ENCODE data around the gene PHC2.

Gene PHC2

DNA sequence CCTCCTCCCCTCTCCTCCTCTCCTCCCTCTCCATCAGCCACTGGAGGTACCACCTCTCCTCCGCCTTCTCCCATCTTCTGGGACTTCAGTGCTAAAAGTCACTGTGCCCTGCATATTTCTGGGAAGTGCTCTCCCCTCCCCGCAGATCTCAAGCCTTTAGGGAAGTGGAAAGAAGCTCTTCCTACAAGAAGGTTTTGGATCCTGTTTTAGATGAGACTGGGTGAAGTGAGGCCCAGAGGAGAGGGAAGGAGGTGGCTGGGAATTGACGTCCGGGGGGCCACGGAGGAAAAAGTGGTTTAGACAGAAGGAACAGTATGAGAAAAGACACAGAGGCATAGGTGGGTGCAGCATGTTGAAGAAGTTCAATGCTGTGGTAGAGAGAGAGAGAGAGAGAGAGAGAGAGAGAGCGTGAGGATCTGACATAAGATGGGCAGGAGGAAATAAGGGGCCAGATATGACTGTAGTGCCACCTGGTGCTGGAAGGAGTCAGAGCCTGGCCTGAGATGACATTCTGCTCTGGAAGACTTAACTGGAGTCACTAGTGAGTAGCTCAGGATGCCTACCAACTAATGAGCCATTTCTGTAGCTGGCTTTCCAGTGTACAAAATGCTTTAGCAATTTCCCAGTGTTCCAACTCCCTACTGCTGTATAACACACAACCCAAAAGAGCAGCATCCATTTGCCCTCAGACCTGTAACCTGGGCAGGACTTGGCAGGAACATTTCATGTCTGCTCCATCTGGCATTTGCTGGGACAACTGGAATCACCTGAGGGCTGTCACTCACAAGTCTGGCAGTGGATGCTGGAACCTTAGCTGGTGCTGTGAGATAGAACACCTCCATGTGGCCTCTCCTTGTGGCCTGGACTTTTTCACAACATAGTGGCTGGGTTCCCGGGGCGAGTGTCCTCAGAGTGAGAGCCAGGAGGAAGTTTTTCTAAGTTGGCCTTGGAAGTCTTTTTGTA lies 24.9 kb upstream of the PHC2 start:
- DNase-seq (ENCODE audit: low read depth in 2 of 2), result peak in 1 of 2 donors; percentile 14

DNA sequence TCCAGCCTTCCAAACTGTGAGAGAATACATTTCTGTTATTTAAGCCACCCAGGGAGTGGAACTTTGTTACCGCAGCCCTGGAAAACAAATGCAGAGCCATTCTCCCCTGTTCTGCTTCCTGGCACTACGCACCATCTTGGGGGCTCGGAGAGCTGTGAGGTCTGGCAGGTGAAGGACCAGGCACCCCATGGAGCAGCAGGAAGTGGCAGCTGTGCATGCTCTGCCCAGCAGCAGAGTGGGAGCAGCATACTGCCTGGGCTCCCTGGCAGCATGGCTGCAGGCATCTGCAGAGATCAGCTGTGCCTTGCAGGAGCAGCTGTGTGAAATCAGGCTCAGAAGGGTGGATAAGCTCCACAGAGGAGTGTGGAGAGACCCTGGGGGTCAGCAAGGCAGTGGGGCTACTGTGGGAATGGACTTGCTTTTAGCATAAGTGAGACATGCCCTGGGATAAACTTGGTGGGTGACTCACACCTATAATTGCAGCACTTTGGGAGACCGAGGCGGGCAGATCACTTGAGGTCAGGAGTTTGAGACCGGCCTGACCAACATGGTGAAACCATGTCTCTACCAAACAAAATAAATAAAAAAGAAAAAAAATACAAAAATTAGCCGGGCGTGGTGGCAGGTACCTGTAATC lies 23.9 kb upstream of the PHC2 start:
- no peak for DNase-seq (ENCODE audit: low read depth in 2 of 2)

DNA sequence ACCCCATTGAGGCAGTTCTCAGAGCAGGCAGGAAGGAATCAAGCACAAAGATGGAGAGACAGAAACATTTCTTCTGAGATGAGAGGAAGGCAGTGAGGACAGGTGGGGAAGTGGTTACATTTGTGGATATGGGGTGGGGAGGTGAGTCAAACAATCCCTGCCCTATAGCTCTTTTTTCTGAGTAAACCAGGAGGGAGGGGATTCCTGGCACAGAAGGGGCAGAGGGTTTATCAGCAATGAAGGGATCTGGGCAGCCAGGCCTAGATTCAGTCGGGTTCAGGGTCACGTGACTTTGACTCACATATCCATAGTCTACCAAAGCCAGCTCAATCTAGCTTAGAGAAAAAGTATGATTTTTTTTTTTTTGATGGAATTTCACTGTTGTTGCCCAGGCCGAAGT lies 15.7 kb upstream of the PHC2 start:
- no peak for DNase-seq (ENCODE audit: low read depth in 2 of 2)

DNA sequence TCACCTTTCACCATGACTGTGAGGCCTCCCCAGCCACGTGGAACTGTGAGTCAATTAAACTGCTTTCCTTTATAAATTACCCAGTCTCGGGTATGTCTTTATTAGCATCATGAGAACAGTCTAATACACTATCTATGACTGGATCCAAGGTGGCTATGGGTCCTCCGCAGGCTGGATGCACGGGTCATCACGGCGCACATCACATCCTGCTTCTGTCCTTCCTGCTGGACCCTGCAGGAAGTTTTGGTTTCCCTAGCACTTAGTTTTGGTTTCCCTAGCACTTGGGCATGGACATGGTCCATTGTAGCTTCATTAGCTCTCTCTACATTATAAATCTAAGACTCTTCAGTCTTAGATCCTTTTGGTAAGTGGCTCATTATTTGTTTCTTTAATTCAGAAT lies 14.2 kb upstream of the PHC2 start:
- DNase-seq (ENCODE audit: low read depth in 2 of 2), result no peak

DNA sequence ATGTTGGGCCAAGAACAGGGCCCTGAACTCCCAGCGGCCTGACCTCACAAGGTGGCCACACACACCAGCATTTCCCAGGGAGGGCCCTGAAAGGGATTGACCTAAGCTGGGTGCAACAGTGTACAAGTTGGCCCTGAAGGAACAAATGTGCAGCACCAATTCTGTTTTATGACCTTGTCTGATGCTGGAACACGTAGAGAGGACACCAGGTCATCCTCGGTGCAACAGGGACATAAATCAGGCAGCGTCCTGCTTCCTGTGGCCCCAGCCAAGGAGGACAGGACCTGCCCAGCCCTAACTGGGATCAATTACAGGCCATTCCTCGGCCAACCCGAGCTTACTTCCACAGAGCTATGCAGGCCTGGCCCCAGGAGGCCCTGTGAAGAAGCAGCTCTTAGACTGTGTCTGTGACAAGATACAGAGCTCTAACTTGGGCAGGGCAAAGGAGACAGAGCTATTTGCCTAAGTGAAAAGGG lies 12.8 kb upstream of the PHC2 start:
- DNase-seq (ENCODE audit: low read depth in 2 of 2), result no peak

DNA sequence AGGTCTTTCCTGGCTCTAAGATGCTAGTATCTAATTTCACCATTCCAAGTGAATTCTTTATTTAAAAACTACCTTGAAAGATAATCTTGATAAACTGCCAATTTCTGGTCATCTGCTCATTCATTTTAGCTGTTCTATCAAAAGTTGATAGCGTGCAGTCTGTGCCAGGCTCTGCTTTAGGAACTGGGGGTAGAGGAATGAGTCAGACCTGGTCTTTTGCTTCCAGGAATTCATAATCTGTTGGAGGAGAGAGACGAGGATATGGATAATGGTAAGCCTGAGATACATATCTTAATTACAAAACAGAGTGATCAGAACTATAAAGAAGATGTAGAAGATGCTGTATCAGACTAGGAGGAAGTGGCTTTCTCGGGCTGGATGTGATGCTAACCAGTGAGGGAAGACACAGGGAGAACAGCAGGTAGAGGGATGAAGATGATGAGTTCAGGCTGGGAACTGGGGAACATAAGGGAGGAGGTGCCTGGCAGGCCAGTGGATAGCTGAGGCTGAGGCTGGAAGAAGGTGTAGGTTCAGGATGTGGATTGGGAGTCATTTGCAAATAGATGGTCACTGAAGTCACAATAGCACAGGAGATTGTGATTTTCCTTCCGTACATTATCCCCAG lies 12.3 kb upstream of the PHC2 start:
- DNase-seq (ENCODE audit: low read depth in 2 of 2), result no peak

DNA sequence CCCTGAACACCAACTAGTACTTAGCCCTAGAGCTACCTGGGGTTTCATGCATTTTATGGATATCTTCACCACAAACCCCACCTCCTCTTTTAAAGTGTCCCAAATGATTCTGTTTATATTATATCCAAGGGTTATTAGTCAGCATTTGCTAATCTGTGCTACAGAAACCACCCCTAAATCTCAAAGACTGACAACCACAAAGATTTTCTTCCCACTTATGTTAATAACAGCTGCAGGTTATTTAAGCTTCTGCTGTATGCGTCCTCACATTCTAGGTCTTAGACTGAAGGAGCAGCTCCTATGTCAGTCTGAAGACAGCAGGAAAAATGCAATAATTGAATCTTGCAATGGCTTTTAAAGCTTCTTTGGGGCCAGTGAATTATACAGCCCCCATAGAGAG lies 11.2 kb upstream of the PHC2 start:
- no peak for DNase-seq (ENCODE audit: low read depth in 2 of 2)

DNA sequence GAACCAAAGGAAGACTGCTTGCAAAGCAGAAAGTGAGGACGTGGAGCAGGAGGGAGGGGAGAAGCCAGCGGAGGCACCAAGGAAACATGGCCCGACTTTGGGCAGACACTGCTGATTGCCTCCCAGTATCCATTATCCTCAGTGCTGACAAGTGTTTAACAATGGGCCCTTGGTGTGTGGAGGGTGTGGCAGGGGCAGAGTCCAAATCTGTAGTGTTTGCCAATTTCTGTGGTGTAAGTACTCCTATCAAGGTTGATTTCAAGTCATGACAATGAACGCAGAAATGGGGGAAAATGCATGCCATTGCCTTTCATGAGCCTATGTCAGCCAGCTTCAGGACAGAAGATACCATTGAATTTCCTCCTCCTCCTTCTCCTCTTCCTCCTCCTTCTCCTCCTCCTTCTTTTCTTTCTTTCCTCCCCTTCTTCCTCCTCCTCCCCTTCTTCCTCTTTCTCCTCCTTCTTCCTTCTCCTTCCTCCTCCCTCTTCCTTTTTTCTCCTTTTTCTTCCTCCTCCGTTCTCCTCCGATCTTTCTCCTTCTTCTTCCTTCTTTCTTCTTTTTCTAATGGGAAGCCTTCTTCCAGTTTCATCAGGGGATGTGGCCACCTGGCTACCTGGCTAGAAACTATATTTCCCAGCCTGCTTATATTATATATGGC lies 10.3 kb upstream of the PHC2 start:
- no peak for DNase-seq (ENCODE audit: low read depth in 2 of 2)

DNA sequence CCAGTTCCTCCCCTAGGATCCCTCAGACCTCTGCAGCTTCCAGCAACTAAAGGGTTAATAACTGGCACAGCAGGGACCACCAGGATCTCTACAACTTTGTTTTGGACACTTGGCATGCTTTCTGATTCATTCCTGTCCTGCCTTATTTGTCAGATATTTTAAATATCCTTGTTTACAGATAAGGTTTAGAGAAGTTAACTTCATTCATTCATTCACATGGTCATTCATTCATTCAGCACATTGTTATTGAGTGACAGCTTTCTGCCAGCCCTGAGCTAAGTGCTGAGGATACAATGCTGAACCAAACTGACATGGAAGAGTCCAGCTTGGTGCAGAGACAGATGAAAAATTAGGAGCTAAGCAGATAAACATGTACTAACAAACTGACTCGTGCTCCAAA lies 8.8 kb upstream of the PHC2 start:
- no peak for DNase-seq (ENCODE audit: low read depth in 2 of 2)

DNA sequence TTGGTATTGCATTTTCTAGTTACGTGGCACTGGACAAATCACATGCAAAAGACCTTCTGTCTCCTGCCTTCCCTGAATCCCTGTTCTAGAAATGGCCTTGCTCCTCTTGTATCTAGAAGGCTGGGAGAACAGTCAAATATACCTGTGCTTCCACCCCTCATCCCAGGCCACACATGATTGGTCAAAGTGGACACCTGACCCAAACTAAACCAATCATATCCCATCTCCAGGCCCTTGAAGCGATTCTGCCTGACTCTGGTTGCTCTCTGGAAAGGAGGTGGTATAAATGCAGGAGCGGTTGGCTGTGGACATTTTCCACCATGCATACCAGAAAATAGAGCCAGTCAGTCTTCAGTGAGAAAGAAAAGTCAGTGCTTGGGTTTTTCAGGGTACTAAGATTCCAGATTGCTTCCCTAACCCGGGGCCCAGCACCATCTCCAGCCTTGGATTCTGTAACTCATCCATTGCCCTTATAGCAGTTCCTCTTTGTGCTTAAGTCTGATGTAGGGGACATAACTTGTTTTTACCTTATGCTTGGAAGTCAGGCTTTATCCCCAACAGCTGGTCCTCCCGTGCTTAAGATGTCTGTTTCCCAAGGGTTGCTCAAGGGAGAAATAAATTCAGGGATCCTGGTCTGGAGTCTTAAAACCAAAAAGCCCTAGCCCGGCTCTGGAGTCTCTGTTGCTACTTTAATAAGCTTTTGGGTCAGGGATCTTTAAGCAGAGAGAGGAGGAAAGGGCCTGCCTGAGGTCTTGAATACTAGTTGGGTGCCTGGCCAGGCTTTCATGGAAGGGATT lies 7.7 kb upstream of the PHC2 start:
- no peak for DNase-seq (ENCODE audit: low read depth in 2 of 2)

DNA sequence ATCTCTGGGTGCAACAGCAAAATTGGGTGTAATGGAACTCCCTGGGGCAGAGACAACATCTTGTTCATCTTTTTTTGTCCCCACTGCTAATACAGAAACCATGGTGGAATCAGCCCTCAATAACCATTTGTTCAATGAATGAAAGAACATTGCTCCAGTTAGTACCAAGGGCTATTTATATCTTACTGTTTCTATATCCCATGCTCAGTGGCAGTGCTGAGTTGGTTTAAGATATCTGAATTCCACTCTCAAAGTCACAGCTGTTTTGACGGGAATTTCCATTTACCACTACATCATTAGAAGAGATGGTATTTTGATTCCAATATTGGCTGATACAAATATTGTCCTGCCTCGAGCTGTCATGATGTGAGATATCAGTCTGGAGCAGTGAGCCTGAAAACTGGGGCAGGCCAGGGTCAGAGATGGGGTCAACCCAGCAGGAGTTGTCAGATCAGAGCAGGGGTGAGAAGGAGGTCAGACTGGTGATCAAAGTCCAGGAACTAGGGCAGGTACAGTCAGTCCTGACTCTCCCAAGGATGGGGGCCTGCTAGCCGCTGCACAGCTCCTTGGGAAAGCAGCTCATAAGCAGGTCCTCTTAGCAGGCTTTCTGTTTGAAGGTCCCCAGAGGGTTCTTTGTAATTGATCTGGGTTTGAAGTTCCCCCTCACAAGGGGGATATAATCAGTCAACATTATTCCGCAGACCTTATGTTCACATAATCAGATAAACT lies 5.8 kb upstream of the PHC2 start:
- no peak for DNase-seq (ENCODE audit: low read depth in 2 of 2)

DNA sequence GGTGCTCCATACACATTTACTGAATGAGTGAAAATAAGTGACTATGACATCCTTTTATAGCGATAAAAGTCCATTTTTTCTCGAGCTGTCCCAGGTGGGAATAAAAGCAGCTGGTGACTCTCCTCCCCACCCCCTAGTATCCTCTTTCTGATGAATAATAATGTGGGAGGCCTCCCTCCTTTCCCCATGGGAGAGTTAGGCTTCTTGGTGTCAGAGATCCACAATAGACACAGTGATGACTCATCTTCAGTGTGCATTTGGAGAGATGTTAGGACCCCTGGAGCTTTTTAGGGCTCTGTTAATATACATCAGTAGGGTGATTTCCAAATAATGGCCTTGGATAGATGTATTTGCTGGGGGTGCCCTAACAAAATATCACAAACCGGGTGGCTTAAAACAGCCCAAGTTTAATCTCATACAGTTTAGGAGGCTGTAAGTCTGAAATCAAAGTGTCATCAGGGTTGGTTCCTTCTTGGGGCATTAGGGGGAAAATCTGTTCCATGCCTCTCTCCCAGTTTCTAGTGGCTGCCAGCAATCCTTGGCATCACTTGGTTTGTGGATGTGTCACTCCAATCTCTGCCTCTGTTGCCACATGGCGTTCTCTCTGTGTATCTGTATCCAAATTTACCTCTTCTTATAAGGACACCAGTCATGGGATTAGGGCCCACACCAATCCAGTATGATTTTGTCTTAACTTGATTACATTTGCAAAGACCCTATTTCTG lies 4.4 kb upstream of the PHC2 start:
- no peak for DNase-seq (ENCODE audit: low read depth in 2 of 2)

DNA sequence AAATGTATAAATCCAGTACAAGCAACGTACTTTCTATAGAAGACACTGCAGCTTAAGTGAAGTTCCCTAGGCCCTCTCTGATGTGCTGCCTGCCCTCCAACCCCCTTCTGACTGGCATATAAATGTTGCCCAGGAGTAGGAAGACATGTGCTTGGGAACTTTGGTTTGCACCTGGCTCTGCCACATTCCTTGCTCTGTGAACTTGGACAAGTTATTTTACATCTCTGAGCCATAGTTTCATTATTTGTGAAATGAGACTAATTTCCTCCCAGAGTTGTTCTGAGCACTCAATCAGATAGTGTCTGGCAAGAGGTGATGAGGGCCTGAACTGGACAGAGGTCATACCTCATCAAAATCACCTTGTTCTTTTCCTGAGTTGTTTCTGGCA lies 3.5 kb upstream of the PHC2 start:
- DNase-seq (ENCODE audit: low read depth in 2 of 2), result no peak

DNA sequence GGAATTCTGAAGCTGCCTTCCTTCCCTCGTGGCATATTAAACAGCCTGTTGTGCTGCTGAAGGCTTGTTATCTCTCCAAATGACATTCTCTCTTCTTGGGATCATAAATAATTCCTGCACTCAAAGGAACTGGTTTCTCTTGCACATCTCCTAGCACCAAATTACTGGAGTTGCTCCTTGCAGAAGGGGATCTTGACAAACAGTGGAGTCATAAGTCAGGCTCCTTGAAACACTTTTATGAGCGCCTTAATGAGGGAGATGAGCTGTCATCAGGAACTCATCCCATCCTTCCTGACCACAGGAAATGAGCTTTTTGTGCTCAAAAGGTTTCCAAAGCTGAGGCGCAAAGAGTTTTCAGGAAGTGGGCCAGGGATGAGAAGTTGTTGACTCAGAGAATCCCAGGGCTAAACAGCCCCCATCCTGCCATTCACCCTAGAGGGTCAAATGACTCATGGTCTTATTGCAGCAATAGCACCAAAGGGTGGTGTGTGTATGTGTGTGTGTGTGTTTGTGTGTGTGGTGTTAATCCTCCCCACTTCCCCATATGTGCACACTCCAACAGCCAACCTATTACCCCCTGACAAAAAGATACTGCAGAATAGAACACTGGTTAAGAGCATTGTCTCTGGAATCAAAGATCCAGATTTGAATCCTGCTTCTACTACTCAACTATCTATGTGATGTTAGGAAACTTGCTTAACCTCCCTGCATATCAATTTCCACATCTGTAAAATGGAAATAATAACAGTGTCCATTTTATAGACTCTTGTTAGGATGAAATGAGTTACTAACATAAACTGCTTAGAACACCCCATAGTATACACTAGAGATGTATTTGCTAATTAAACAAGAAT lies 2.8 kb upstream of the PHC2 start:
- no peak for DNase-seq (ENCODE audit: low read depth in 2 of 2)

DNA sequence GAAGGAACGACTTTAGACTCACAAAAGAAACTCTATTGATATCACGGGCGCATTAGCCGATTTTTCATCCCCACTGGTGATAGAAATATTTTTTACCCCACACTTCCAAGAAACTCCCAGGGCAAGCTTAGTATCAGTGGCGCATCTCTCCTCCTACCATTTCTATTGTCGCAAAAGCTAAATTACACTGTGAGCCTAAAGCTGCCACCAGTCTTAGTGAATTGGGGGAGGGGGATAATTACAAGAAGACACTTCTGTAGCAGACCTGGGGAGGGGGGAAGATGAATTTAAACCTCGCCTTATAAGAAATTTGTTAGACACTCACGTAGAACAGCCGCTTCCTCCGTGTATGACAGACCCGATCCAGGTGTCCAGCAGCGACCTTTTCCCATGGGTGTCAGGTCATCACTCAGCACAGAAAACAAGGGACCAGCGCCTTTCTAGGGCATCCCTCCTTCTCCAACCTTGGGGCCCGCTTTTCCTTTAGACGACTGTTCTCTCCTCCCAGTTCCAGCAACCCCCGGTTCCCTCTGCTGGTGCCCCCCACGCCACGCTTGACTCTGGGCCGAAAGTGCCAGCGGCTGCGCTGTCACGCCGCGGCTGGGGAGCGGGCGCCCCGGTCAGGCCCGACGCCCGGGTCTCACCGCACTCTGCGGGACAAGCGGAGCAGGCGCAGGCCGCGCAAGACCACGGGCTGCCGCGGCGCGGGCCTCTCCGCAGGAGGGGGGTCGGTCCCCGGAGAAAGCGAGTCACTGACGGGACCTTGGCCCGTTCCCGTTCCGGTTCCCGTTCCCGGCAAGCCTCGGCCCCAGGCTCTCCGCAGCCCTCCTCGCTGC lies 821 bp downstream of the PHC2 start:
- DNase-seq (ENCODE audit: low read depth in 2 of 2), result no peak

DNA sequence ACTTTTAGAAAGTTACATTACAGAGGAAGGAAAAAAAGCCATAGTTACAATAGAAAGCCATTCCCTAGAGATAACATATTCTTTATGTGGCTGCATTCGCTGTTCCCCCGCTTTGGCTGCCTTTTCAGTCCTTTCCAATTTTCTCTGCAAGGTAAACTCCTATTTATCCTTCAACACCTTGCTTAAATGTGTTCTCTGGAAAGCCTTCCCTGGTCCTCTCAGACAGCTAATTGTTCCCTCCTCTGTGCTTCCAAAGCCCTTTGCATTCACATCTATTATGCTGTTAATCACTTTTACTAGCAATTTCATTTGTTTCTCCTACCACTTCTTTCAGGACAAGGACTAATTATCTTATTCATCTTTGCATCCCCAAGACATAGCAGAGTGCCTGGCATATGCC lies 1.6 kb downstream of the PHC2 start:
- DNase-seq (ENCODE audit: low read depth in 2 of 2), result no peak

DNA sequence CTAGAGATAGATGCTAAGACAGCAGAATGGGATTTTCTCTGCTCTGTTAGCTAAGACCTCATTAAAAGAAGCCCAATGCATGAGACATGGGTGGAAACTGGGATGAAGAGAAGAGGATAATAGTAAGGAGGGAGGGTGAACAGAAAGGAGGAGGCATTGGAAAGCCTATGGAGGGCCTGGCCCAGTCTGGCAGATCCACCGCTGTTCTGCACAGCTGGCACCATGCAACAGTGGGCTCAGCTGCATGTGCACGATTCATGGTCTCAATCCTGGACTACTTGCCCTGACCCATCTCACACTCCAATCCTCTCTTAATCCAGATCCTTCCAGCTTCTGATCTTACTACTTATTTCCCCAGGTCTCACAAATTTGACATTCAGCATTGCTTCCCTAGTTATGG lies 2.2 kb downstream of the PHC2 start:
- no peak for DNase-seq (ENCODE audit: low read depth in 2 of 2)

DNA sequence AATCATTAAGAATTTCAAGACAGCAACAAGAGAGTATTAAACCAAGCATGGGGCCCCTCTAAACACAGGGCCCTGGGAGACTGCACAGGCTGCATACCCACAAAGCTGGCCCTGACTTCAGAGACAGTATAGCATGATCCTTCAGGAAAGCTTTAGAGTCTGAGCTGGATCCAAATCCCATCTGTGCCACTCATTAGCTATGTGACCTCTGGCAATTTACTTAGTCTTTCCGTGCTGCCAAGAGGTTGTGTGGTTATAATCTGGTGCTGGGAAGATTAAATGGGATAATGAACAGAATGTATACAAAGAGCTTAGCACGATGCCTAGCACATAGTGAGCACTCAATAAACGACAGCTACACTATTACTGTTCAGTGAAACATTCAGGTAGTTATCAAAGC lies 4.0 kb downstream of the PHC2 start:
- DNase-seq (ENCODE audit: low read depth in 2 of 2), result no peak
